ENCODE data around the gene LSM14A.

DNA sequence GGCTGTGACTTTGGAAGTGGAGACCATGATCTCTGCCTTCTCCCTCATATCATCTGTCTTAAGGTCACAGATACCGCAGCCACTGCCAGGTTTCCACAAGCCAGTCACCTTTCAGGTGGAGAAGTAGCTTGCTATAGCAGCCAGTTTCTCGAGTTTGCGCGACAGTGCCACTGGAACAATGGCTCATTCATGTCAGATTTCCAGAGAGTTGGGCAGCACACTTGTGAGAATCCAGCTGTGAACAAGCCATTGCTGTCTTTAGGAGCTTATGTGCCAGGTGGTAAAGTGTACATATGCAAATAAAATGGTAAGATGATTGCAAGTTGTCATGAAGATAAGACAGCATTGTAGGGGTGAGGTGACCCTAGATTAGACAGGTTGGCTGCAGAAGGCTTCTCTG lies 104.3 kb downstream of the LSM14A start:
- TF ChIP-seq, protein P1, sequence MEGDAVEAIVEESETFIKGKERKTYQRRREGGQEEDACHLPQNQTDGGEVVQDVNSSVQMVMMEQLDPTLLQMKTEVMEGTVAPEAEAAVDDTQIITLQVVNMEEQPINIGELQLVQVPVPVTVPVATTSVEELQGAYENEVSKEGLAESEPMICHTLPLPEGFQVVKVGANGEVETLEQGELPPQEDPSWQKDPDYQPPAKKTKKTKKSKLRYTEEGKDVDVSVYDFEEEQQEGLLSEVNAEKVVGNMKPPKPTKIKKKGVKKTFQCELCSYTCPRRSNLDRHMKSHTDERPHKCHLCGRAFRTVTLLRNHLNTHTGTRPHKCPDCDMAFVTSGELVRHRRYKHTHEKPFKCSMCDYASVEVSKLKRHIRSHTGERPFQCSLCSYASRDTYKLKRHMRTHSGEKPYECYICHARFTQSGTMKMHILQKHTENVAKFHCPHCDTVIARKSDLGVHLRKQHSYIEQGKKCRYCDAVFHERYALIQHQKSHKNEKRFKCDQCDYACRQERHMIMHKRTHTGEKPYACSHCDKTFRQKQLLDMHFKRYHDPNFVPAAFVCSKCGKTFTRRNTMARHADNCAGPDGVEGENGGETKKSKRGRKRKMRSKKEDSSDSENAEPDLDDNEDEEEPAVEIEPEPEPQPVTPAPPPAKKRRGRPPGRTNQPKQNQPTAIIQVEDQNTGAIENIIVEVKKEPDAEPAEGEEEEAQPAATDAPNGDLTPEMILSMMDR (conservative IDR thresholded peaks at IDR 0.05; ENCODE audit: low read length), result no peak
- no peak for TF ChIP-seq EZH2phosphoT487 (IDR thresholded peaks at IDR 0.05; ENCODE audit: borderline replicate concordance)
